ENCODE results near the gene SOX13. TPM values are rescaled to one million over a fixed set of nuclear protein-coding genes. Genes with fewer than 3 reads are reported as not detected.

The SOX13 gene
- total RNA-seq, 1 donor from 2014 or later = not detected

DNA sequence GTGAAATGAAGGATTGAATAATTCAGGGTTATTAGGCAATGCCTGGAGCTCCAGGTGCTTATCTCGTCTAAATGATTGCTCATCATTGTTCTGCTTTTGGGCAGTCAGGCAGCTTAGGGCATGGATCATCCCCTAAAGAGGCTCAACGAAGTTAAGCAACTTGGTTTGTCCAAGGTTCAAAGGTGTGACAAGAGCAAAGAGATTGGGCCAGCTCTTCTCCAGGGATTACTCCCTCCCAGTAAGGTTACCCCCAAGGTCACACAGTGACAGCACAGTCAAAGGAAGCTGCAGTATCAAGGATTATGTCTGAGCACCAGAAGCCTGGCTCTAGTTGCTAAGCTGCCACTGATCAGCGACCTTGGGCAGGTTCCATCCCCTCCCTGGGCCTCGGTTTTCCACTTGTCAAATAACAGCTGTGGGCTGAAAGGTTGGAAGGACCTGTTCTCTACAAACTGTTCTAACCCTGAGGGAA is 72.2 kb downstream of the SOX13 start:
- ATAC-seq (ENCODE audit: low read depth) = no peak
- POLR2A ChIA-PET = no interaction called here
- CTCF ChIA-PET = interaction anchor here (0.9 kb wide), 1 partner anchor 18 kb away, joined by 3 read pairs; no protein-coding TSS in a partner anchor
- Mint-ChIP-seq H3K9me3 (no peaks in the 10 kb centered on the region), H3K27ac (no peak overlapping the region), H3K36me3 (ENCODE audit: low read depth) (no peaks in the 10 kb centered on the region), H3K4me1 (no peaks in the 10 kb centered on the region), H3K4me3 (no peak overlapping the region), H3K27me3 (peaks cover 18% of the 10 kb centered on the region)
- TF ChIP-seq, protein P1, sequence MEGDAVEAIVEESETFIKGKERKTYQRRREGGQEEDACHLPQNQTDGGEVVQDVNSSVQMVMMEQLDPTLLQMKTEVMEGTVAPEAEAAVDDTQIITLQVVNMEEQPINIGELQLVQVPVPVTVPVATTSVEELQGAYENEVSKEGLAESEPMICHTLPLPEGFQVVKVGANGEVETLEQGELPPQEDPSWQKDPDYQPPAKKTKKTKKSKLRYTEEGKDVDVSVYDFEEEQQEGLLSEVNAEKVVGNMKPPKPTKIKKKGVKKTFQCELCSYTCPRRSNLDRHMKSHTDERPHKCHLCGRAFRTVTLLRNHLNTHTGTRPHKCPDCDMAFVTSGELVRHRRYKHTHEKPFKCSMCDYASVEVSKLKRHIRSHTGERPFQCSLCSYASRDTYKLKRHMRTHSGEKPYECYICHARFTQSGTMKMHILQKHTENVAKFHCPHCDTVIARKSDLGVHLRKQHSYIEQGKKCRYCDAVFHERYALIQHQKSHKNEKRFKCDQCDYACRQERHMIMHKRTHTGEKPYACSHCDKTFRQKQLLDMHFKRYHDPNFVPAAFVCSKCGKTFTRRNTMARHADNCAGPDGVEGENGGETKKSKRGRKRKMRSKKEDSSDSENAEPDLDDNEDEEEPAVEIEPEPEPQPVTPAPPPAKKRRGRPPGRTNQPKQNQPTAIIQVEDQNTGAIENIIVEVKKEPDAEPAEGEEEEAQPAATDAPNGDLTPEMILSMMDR (IDR thresholded peaks at IDR 0.05) = no peak
- DNase-seq = no peak
- intact Hi-C loops (cut with micrococcal nuclease) = no loop called here

DNA sequence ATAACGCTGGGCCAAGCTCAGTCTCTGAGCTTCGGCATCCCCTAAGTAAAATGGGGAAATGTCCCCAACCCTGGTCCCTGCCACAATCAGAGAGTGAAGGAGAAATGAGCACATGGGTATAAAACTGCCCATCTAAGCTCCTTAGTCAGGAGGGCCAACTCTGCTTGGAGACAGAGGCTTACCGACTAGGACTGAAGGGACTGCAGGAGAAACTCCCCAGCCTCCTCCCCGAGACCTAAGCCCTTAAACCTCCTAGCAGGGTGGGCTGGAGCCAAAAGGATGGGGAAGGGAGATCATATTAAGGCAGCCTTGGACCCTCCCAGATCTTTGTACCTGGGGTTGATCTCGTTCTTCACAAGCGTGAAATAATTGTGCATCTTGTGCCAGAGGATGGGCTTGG is 73.4 kb downstream of the SOX13 start:
- ATAC-seq (ENCODE audit: low read depth) (no peak), DNase-seq (no peak)
- H3K36me3 Mint-ChIP-seq (ENCODE audit: low read depth) = no peaks in the 10 kb centered on the region
- peaks cover 2% of the 10 kb centered on the region for H3K4me1 Mint-ChIP-seq
- H3K9me3 Mint-ChIP-seq = no peaks in the 10 kb centered on the region
- H3K27me3 Mint-ChIP-seq = peaks cover 16% of the 10 kb centered on the region
- H3K27ac Mint-ChIP-seq = no peak overlapping the region
- intact Hi-C loops (cut with micrococcal nuclease) = no loop called here
- CTCF ChIA-PET = no interaction called here
- H3K4me3 Mint-ChIP-seq = no peak overlapping the region
- POLR2A ChIA-PET = no interaction called here
- TF ChIP-seq, protein P1 (IDR thresholded peaks at IDR 0.05) = no peak

DNA sequence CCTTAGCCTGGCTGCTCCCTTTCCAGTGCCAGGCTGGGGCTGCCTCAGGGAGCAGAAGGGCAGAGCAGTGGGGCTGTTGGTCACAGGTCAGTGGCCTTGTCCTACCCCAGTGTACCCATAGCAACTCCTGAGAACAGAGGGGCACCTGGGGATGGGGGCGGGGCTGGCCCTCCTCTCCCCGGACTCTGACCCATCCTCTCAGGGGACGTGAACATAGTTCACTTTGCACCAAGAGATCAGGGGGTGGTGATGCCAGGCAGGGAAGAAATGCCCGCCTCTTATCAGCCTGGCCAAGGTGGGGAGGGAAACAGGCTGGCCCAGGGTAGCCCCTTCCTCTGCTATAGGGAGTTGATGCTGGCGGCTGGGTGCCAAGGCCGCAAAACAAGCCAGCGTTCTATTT is 74.0 kb downstream of the SOX13 start:
- TF ChIP-seq, protein P1 (IDR thresholded peaks at IDR 0.05) = no peak
- peaks cover 12% of the 10 kb centered on the region for H3K27me3 Mint-ChIP-seq
- POLR2A ChIA-PET = no interaction called here
- peaks cover 2% of the 10 kb centered on the region for H3K4me1 Mint-ChIP-seq
- no peak overlapping the region for H3K27ac Mint-ChIP-seq
- intact Hi-C loops (cut with micrococcal nuclease) = no loop called here
- H3K9me3 Mint-ChIP-seq = no peaks in the 10 kb centered on the region
- CTCF ChIA-PET = no interaction called here
- no peak overlapping the region for H3K4me3 Mint-ChIP-seq
- DNase-seq (no peak), ATAC-seq (ENCODE audit: low read depth) (no peak)
- H3K36me3 Mint-ChIP-seq (ENCODE audit: low read depth) = no peaks in the 10 kb centered on the region

DNA sequence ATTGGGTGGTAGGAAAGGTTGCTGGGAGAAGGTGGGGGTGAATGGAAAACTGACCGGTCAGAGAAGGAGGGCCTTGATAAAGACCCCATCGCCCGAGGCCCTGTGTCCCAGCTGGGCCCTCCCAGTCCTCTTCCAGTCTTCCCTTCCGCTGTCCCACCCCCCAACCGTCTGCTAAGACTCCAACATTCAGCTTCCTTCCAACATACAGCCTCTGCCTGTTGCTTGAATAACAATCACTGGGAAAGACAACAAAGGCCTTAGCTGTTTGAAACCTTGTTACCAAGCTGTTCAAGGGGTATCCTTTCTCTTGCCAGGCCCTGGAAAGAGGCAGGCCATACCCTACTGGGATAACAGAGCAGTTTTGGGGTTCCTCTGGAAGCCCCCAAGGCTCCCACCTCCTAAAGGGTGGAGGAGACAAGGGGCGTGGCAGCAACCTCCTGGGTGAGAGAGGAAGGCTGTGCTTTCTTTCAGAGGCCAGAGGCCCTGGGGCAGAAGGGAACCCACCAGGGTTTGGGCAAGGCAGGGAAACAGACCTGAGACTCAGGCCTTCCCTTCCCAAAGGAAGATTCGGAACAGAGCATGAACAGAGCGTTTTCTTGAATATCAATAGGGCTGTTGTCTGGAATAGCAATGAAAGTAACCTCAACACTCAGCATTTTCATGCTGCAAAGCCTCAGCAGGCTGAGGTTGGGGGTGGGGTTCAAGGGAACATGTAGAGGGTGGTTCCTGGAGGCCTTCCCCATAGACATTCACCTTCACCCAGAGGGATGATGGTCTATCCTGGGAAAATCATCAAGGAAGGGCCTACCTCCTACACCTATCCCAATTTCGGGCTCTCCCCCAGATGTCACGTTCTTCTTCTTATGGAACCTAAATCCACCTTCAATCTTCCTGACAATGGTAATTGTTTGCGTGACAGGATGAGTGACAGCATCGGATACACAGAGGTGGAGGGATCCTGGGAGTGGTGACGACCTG is 74.8 kb downstream of the SOX13 start:
- H3K9me3 Mint-ChIP-seq = no peaks in the 10 kb centered on the region
- no peak for DNase-seq
- H3K36me3 Mint-ChIP-seq (ENCODE audit: low read depth) = no peaks in the 10 kb centered on the region
- no peak overlapping the region for H3K4me3 Mint-ChIP-seq
- ChIA-PET POLR2A (no interaction called here), CTCF (no interaction called here)
- peaks cover 2% of the 10 kb centered on the region for H3K4me1 Mint-ChIP-seq
- ATAC-seq (ENCODE audit: low read depth) = no peak
- H3K27me3 Mint-ChIP-seq = peaks cover 12% of the 10 kb centered on the region
- no peak overlapping the region for H3K27ac Mint-ChIP-seq
- intact Hi-C loops (cut with micrococcal nuclease) = no loop called here
- TF ChIP-seq, protein P1 (IDR thresholded peaks at IDR 0.05) = no peak

DNA sequence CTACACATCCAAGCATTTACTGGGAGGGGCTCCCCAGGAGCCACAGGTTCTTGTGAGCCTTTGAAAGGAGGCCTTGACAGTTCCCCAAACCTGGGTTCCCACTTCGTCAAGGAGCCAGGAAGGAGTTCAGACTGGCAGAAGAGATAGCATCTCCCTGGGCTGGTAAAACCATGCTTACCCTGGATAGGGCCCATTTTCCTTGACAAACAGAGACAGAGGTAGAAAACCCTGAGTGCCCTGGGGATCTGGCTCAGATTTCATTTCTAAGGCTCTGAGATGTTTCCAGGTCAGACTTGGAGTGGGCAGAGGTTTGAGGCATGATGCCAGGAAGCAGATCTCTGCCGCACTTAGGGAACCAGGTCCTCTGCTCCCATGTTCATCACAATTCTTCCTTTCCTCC is 76.2 kb downstream of the SOX13 start:
- no peak overlapping the region for H3K27ac Mint-ChIP-seq
- H3K4me3 Mint-ChIP-seq = no peak overlapping the region
- intact Hi-C loops (cut with micrococcal nuclease) = no loop called here

More for the DNA sequence above, 76.2 kb downstream of the SOX13 start:
- no peak for ATAC-seq (ENCODE audit: low read depth)
- CTCF ChIA-PET = no interaction called here
- no peak for DNase-seq
- H3K4me1 Mint-ChIP-seq = peaks cover 2% of the 10 kb centered on the region
- TF ChIP-seq, protein P1 (IDR thresholded peaks at IDR 0.05) = no peak
- no peaks in the 10 kb centered on the region for H3K36me3 Mint-ChIP-seq (ENCODE audit: low read depth)
- H3K27me3 Mint-ChIP-seq = peaks cover 17% of the 10 kb centered on the region
- H3K9me3 Mint-ChIP-seq = no peaks in the 10 kb centered on the region
- POLR2A ChIA-PET = no interaction called here

Data from activated B cell treated with CpG ODN at 0.5 μM for 24 hours (primary cell).